GM11168 (cell line): ENCODE measurements around the gene MNDA.
"Not testable (repeated sequence)": the region's sequence is repeated elsewhere in the genome, so short reads cannot be mapped to it uniquely, and the experiment has no call there.

Source experiments
- in situ Hi-C: fragments of 300-500 bp; cut with MboI; formaldehyde crosslinking; loops from one replicate; pipeline ENCODE4 v1.12.0; 2022; ENCODE audit warnings: low sequenced_read_pairs; ENCODE audit not compliant: unreplicated experiment

Gene MNDA

DNA sequence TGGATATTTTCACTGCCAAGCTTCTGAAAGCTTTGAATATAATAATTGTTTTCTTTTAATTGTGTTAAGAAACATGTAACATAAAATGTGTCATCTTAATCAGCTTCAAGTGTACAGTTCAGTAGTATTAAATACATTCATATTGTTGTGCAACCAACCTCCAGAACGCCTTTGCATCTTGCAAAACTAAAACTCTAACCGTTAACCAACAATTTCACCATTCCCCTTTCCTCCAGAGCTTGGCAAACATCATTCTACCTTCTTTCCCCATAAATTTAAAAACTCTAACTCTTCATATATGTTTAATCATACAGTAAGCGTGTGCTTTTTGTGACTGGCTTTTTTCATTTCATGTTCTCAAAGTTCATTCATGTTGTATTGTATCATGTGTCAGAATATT, 2.1 kb downstream of the MNDA start:
- in situ Hi-C loops, result no loop called here

DNA sequence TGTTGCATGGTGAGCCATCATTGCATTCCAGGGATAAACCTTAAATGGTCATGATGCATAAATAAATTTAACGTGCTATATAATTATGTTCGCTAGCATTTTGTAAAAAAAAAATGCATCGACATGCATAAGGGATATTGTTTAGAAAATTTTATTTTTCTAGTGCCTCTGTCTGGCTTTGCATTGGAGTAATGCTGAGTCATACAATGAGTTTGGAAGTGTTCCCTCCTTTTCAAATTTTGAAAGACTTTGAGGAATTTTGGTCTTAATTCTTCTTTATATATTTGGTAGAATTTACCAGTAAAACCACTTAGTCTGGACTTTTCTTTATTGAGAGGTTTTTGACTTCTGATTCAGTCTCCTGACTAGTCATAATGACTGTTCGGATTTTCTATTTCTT, 4.9 kb downstream of the MNDA start:
- in situ Hi-C loops, result no loop called here

DNA sequence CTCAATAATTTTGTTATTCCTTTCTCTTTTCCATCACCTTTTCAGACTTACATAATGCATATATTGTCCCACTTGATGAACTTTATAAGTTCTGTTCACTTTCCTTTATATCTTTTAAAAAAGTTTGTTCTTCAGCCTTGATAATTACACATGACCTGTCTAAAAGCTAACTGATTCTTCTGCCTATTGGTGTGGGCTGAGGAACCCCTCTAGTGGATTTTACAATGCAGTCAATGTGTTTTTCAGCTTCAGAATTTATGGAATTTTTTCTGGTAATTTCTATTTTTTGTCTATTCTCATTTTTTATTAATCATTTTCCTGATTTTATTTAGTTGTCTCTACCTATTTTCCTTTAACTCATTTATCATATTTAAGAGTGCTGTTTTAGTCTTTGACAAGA, 7.5 kb downstream of the MNDA start:
- in situ Hi-C loops, result no loop called here

DNA sequence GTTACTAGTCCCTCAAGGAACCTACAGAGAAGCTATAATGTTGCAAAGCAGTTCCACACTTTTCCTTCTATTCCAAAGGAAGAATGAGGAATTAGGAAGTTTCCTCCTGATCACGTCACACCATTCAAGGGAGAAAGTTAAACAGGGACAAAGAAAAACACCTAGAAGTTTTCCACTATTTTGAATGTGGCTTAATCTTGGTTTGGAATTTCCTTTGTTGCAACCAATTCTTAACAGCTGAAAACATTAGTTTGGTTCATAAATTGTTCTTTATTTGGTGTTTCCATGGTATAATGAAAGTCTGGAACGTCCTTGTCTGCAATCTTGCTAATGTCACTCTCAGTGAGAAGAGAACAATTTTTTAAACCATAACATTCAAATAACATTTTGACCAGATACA, 8.4 kb downstream of the MNDA start:
- in situ Hi-C loops, result no loop called here

DNA sequence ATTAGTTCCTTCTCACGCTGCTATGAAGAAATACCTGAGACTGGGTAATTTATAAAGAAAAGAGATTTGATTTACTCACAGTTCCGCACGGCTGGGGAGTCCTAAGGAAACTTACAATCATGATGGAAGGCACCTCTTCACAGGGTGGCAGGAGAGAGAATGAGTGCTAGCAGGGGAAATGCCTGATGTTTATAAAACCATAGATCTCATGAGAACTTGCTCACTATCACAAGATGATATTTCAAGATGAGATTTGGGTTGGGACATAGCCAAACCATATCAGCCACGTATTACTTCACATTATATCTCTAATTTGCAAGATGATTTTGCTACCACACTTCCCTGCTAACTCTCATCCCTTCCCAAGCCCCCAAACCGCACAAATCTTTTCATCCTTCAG, 9.1 kb downstream of the MNDA start:
- in situ Hi-C loops, result no loop called here

DNA sequence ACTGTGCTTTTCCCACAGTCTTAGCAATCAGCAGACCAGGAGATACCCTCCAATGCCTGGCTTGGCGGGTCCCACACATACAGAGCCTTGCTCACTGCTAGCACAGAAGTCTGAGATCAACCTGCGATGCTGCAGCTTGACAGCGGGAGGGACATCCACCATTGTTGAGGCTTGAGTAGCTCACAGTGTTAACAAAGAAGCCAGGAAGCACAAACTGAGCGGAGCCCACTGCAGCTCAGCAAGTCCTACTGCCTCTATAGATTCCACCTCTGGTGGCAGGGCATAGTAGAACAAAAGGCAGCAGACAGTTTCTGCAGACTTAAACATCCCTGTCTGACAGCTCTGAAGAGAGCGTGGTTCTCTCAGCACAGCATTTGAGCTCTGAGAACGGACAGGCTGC, 33.4 kb downstream of the MNDA start:
- in situ Hi-C loops, result no loop called here

DNA sequence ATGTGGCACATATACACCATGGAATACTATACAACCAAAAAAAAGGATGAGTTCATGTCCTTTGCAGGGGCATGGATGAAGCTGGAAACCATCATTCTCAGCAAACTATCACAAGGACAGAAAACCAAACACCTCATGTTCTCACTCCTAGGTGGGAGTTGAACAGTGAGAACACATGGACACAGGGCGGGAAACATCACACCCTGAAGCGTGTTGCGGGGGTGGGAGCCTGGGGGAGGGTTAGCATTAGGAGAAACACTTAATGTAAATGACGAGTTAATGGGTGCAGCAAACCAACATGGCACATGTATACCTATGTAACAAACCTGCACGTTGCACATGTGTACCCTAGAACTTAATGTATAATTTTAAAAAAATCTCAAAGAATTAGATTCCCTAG, 39.3 kb downstream of the MNDA start:
- in situ Hi-C loops, result not testable (repeated sequence)

DNA sequence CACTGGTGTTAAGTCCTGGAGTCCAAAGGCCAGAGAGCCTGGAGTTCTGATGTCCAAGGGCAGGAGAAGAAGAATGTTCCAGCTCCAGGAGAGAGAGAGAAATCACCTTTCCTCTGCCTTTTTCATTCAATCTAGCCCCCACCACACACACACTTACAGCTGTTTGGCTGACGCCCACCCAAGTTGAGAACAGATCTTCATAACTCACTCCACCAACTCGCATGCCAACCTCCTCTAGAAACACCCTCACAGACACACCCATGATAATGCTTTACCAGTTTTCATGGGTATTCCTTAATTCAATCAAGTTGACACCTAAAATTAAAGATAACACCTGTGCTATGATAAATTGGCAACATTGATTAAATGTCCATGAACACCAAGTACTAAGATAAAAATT, 42.0 kb downstream of the MNDA start:
- in situ Hi-C loops, result no loop called here

DNA sequence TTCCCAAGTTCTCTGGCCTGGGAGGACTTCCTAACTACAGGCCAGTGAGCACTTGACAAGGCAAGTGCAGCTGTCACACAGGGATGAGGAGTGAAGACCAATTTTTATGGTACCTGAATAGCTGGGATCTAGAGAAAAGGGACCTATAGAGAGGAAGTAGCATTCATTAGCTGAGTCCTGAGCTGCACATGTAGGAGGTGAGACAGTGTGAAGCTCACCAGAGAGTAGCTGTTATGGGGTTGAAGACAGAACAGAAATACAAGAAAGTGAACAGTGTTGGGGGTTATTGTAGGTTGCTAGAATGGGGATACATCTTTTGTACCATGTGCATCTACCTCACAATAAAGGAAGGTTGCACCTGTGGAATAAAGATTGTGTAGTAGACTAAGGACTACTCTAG, 62.5 kb downstream of the MNDA start:
- in situ Hi-C loops, result no loop called here

DNA sequence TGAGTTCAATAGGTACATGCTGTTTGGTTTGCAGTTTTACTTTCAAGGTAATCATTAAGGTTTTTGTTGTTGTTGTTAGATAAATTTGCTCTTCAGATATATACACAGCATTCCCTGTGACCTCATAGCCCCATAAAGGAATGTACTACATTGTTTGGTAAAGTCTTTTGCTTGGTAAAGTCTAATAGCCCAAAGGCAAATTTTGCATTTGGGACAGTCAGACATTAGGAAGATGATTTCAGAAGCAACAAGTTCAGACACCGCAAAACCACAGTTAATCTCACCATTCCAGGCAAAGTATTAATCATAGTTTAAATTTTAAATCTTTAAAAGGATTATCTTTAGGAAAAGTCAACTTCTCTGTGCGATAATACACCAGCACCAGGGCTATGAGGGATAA, 67.6 kb downstream of the MNDA start:
- in situ Hi-C loops, result no loop called here
